SK-N-SH (cell line): ENCODE results near the gene PODNL1.

Experiments
- CHD2 ChIP-seq: fragments of 150-350 bp; IDR thresholded peaks from 2 replicates; pipeline ENCODE4 v1.6.1; 2018; ENCODE audit warnings: low read length; ENCODE audit not compliant: partially characterized antibody
- MEF2A ChIP-seq: IDR thresholded peaks from 2 replicates; pipeline ENCODE4 v1.4.0; 2012; ENCODE audit warnings: low read depth, borderline replicate concordance
- NFIC ChIP-seq: IDR thresholded peaks from 2 replicates; pipeline ENCODE4 v1.4.0; 2012; ENCODE audit warnings: borderline replicate concordance
- NRF1 ChIP-seq: IDR thresholded peaks from 2 replicates; pipeline ENCODE4 v1.6.1; 2012; ENCODE audit warnings: low read depth, mild to moderate bottlenecking, low read length
- RFX5 ChIP-seq: IDR thresholded peaks from 2 replicates; pipeline ENCODE4 v1.6.1; 2012; ENCODE audit warnings: mild to moderate bottlenecking, improper control_type of control experiment, low read length
- TEAD4 ChIP-seq: IDR thresholded peaks from 2 replicates; pipeline ENCODE4 v1.4.0; 2012; ENCODE audit warnings: mild to moderate bottlenecking, borderline replicate concordance; ENCODE audit not compliant: insufficient read depth
- TF ChIP-seq, protein P1 (sequence below): fragments of 200-600 bp; sonication (generic); IDR thresholded peaks from 2 replicates; pipeline ENCODE4 v1.6.1; 2017; ENCODE audit warnings: antibody characterized with exemption, mild to moderate bottlenecking, moderate library complexity

DNA sequence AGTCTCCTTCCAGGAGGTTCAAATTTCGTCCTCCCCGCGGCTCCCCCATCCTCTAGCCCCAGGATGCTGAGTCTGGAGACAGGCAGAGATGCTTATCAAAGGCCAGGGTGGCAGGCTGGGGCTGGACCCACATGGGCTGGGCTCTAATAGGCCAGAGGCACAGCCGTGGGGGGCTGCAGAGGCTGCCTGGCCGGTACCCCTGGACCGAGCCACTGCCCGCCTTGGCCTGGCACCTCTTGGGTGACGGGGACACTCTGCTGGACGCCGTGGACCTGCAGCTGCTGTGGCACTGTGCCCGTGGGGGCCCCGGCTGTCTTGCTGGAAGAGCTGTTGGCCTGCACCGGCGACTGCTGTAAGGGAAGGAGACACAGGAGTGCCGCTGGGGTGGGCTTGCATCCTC lies 42.1 kb upstream of the PODNL1 start:
- TF ChIP-seq CHD2 (no peak), NFIC (no peak), RFX5 (no peak), TEAD4 (no peak), NRF1 (no peak), MEF2A (no peak)
- TF ChIP-seq, protein P1, sequence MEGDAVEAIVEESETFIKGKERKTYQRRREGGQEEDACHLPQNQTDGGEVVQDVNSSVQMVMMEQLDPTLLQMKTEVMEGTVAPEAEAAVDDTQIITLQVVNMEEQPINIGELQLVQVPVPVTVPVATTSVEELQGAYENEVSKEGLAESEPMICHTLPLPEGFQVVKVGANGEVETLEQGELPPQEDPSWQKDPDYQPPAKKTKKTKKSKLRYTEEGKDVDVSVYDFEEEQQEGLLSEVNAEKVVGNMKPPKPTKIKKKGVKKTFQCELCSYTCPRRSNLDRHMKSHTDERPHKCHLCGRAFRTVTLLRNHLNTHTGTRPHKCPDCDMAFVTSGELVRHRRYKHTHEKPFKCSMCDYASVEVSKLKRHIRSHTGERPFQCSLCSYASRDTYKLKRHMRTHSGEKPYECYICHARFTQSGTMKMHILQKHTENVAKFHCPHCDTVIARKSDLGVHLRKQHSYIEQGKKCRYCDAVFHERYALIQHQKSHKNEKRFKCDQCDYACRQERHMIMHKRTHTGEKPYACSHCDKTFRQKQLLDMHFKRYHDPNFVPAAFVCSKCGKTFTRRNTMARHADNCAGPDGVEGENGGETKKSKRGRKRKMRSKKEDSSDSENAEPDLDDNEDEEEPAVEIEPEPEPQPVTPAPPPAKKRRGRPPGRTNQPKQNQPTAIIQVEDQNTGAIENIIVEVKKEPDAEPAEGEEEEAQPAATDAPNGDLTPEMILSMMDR: no peak
